Hepatocyte (in vitro differentiated cells): ENCODE results near the gene LLGL2.

Experiments
- EZH2 ChIP-seq: fragments of 200-600 bp; sonication (generic); IDR thresholded peaks from 2 replicates; pipeline ENCODE4 v1.6.1; 2016; ENCODE audit warnings: antibody characterized with exemption, mild to moderate bottlenecking, borderline replicate concordance
- TF ChIP-seq, protein P1 (sequence below): fragments of 200-600 bp; sonication (generic); IDR thresholded peaks from 2 replicates; pipeline ENCODE4 v1.5.1; 2016; ENCODE audit warnings: antibody characterized with exemption, mild to moderate bottlenecking; ENCODE audit not compliant: poor library complexity

- no peak for TF ChIP-seq EZH2
- TF ChIP-seq, protein P1, sequence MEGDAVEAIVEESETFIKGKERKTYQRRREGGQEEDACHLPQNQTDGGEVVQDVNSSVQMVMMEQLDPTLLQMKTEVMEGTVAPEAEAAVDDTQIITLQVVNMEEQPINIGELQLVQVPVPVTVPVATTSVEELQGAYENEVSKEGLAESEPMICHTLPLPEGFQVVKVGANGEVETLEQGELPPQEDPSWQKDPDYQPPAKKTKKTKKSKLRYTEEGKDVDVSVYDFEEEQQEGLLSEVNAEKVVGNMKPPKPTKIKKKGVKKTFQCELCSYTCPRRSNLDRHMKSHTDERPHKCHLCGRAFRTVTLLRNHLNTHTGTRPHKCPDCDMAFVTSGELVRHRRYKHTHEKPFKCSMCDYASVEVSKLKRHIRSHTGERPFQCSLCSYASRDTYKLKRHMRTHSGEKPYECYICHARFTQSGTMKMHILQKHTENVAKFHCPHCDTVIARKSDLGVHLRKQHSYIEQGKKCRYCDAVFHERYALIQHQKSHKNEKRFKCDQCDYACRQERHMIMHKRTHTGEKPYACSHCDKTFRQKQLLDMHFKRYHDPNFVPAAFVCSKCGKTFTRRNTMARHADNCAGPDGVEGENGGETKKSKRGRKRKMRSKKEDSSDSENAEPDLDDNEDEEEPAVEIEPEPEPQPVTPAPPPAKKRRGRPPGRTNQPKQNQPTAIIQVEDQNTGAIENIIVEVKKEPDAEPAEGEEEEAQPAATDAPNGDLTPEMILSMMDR: no peak
These were observed 27.3 kb upstream of the LLGL2 start for GRCh38 chr17:75498039-75498725.
